ENCODE results near the gene MGAT4A.

GRCh38 chr2:98712145-98712544 is 18.8 kb downstream of the MGAT4A start:
- TF ChIP-seq CTCF (IDR thresholded peaks at IDR 0.05; ENCODE audit: low read length) = no peak
- TF ChIP-seq EZH2phosphoT487 (IDR thresholded peaks at IDR 0.05; ENCODE audit: low read length) = no peak
- TF ChIP-seq EZH2 (optimal IDR thresholded peaks at IDR 0.05; ENCODE audit: low read depth, low read length) = no peak

Measured in MM.1S (cell line).